Activated CD4-positive, alpha-beta T cell treated with anti-CD3 and anti-CD28 coated beads, Interleukin-2, amount 10 ng/mL, durations not matched to agents 24 days and 14 days (primary cell): ENCODE measurements around the gene NVL. TPM values are rescaled to one million over a fixed set of nuclear protein-coding genes. Genes with fewer than 3 reads are reported as not detected.
A peak's percentile ranks its signal among the peaks of the same experiment; 100 is the strongest.

Experiments
- DNase-seq: peaks from one replicate; pipeline ENCODE4 v3.0.0; 2022
- H3K27ac Mint-ChIP-seq: one replicate; pipeline ENCODE4 v1.8.0; 2022; ENCODE audit warnings: mild to moderate bottlenecking, mixed read lengths
- H3K27me3 Mint-ChIP-seq: one replicate; pipeline ENCODE4 v1.8.0; 2022; ENCODE audit warnings: mixed read lengths
- H3K36me3 Mint-ChIP-seq: one replicate; pipeline ENCODE4 v1.8.0; 2022; ENCODE audit warnings: low read depth, mild to moderate bottlenecking, mixed read lengths
- H3K4me1 Mint-ChIP-seq: one replicate; pipeline ENCODE4 v1.8.0; 2021; ENCODE audit warnings: mixed read lengths
- H3K4me3 Mint-ChIP-seq: one replicate; pipeline ENCODE4 v1.8.0; 2022; ENCODE audit warnings: mild to moderate bottlenecking, moderate library complexity, mixed read lengths
- H3K9me3 Mint-ChIP-seq: one replicate; pipeline ENCODE4 v1.8.0; 2021; ENCODE audit warnings: mixed read lengths
- intact Hi-C: fragments of 100-400 bp; cut with micrococcal nuclease; formaldehyde crosslinking; loops from one replicate; pipeline ENCODE4 v1.15.1; 2023
- total RNA-seq: library from RNA; stranded (reverse); gene quantifications from 2 replicates; pipeline ENCODE4 v1.2.3, GENCODE V29; 2022

Gene NVL
- total RNA-seq, 1 donor from 2014 or later, result 52.4 TPM

DNA sequence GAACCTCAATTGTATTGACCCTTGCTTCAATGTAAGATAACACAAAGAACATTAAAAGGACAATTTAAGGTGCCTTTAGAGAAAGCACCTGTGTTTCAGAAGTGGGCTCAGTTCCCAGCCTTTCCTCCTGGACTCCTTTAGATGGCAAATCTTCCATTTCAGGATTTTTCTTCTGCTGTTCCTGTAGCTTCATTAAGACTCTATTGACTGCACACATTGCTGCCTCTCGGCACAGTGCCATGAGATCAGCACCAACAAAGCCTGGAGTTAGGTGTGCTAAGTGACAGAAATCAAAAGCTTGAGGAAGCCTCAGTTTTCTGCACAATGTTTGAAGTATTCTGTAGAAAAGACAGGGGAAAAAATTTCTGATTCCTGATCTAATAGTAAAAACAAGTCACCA lies 40.6 kb downstream of the NVL start:
- Mint-ChIP-seq H3K4me3 (no peak overlapping the region), H3K27me3 (no peaks in the 10 kb centered on the region), H3K27ac (no peak overlapping the region), H3K9me3 (no peaks in the 10 kb centered on the region), H3K36me3 (peaks cover 44% of the 10 kb centered on the region), H3K4me1 (no peaks in the 10 kb centered on the region)
- intact Hi-C loops, result no loop called here
- no peak for DNase-seq

DNA sequence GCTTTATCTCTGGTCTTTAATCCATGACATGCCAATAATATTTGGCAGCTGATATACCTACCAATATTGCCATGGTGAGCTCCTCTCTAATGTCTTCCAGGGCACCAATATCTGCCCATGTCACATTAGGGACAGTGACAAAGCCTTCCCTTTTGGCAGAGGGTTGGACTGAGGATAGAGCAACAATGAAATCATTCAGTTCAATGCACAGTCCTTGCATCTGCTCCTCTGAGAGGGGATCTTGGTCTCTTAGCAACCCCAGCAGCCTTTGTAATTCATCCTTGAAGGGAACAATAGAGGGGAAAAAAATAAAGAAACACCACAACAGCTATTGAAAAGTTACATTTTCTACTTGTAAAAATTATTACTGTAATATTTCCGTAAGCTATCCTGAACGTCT lies 42.3 kb downstream of the NVL start:
- no peaks in the 10 kb centered on the region for H3K9me3 Mint-ChIP-seq
- H3K36me3 Mint-ChIP-seq, result peaks cover 36% of the 10 kb centered on the region
- intact Hi-C loops, result no loop called here
- no peaks in the 10 kb centered on the region for H3K4me1 Mint-ChIP-seq
- DNase-seq, result no peak
- H3K27ac Mint-ChIP-seq, result no peak overlapping the region
- H3K27me3 Mint-ChIP-seq, result no peaks in the 10 kb centered on the region
- H3K4me3 Mint-ChIP-seq, result no peak overlapping the region

DNA sequence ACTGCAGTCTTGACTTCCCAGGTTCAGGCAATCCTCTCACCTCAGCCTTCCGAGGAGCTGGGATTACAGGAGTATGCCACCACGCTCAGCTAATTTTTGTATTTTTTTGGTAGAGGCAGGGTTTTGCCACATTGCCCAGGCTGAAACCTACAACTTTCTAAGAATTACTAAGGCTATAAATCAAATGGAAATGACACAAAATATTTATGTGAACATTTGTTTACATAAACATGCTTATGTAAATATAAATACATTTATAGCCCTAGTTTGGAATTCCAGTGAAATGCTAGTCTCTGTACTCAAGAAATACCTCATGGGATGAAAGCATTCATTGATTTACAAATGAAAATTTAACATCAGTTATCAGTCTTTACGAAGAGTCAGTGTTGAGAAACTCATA lies 47.8 kb downstream of the NVL start:
- intact Hi-C loops, result no loop called here
- Mint-ChIP-seq H3K36me3 (peaks cover 28% of the 10 kb centered on the region), H3K27ac (no peak overlapping the region)

DNA sequence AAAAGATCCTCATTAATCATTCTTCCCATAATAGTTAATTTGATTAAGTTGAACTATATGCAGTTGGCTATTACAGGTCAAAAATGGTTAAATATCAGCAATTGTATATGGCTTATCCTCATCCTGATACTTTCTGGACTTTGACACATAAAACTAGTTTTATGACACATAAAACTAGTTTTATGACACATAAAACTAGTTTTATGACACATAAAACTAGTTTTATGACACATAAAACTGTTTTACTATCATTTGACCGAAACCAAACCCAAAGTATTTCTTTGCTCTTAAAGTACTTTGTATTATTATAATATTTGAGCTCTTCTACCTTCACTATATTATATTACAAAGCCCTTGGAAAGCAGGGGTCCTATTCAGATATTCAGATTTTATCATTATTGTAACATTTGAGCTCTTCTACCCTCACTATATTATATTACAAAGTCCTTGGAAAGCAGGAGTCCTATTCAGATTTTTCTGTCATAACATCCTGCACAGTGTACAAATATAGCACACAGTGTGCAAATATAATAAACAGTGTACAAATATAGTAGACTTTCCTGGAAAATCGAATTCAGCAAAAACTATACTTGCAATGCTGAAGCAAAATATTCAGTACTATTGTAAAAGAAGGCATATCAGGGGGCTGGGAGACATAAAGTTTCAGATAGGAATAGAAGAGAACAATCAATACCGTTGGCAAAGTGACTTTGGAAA lies 53.0 kb downstream of the NVL start:
- Mint-ChIP-seq H3K36me3 (peaks cover 38% of the 10 kb centered on the region), H3K27ac (no peak overlapping the region), H3K4me3 (no peak overlapping the region), H3K4me1 (peaks cover 7% of the 10 kb centered on the region), H3K9me3 (no peaks in the 10 kb centered on the region), H3K27me3 (no peaks in the 10 kb centered on the region)
- no peak for DNase-seq
- intact Hi-C loops, result no loop called here

More for the DNA sequence above, 47.8 kb downstream of the NVL start:
- no peak for DNase-seq
- Mint-ChIP-seq H3K27me3 (no peaks in the 10 kb centered on the region), H3K9me3 (no peaks in the 10 kb centered on the region), H3K4me1 (peaks cover 3% of the 10 kb centered on the region), H3K4me3 (no peak overlapping the region)

DNA sequence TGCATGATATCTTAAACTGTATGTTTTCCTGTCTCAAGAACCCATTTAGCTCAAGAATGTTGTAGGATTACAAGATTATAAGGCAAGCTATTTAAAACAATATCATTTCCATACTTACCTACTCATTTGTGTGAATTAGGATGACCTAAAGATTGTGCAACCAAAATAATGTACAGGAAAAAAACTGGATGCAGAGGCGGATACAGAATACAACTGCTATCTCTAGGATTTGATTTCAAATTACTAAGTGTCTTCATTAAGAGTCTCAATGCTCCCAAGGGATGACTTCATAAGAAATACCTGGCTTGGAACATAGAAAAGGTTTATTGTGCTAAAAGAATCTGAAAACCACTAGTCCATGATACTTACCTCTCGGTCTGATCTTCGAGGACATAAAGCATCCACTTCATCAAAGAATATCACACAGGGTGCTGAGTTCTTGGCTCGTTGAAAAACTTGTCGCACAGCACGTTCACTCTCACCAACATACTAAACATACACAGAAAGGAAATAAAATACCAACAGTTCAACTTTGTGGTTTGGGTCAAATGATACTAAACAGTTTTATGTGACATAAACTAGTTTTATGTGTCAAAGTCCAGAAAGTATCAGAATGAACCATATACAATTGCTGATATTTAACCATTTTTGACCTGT lies 54.9 kb downstream of the NVL start:
- H3K27ac Mint-ChIP-seq, result no peak overlapping the region
- DNase-seq, result no peak
- intact Hi-C loops, result no loop called here
- H3K27me3 Mint-ChIP-seq, result no peaks in the 10 kb centered on the region
- H3K4me1 Mint-ChIP-seq, result peaks cover 7% of the 10 kb centered on the region
- no peaks in the 10 kb centered on the region for H3K9me3 Mint-ChIP-seq
- peaks cover 34% of the 10 kb centered on the region for H3K36me3 Mint-ChIP-seq
- no peak overlapping the region for H3K4me3 Mint-ChIP-seq

DNA sequence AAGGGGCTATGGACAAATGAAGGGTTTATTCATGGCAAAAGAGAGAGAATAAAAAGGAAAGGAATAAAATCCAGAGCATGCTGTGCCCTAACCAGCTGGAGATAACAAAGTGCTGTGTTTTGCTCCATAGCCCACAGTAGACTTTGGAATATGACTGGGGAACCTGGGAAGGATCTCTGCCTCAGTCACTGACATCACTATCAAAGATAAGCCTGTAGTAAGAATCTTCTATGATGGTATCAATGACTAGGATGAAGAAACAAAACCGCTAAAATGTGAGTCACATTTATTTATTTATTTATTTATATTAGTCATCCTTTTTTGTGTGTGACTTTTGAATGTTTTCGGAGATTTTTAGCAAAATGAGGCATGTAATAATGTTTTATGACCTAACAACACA lies 56.3 kb downstream of the NVL start:
- no peak for DNase-seq
- H3K4me1 Mint-ChIP-seq, result peaks cover 7% of the 10 kb centered on the region

DNA sequence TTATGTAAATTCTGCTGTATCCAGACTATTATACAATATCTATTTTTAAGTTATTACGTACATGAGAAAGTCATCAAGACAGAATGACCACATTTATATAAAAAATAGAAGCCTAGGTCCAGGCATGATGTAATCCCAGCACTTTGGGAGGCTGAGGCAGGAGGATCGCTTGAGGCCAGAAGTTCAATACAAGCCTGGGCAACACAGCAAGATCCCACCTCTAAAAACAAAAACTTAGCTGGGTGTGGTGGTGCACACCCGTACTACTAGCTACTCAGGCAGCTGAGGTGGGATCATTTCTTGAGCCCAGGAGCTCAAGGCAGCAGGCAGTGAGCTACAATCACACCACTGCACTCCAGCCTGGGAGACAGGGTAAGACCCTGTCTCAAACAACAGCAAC lies 58.9 kb downstream of the NVL start:
- DNase-seq, result no peak
- no peaks in the 10 kb centered on the region for H3K9me3 Mint-ChIP-seq
- H3K27me3 Mint-ChIP-seq, result no peaks in the 10 kb centered on the region
- H3K4me1 Mint-ChIP-seq, result peaks cover 18% of the 10 kb centered on the region
- no peak overlapping the region for H3K4me3 Mint-ChIP-seq
- intact Hi-C loops, result no loop called here
- H3K36me3 Mint-ChIP-seq, result peaks cover 53% of the 10 kb centered on the region
- no peak overlapping the region for H3K27ac Mint-ChIP-seq

More for the DNA sequence above, 56.3 kb downstream of the NVL start:
- no peaks in the 10 kb centered on the region for H3K27me3 Mint-ChIP-seq
- no peak overlapping the region for H3K4me3 Mint-ChIP-seq
- H3K27ac Mint-ChIP-seq, result no peak overlapping the region
- intact Hi-C loops, result no loop called here
- H3K36me3 Mint-ChIP-seq, result peaks cover 47% of the 10 kb centered on the region
- no peaks in the 10 kb centered on the region for H3K9me3 Mint-ChIP-seq

DNA sequence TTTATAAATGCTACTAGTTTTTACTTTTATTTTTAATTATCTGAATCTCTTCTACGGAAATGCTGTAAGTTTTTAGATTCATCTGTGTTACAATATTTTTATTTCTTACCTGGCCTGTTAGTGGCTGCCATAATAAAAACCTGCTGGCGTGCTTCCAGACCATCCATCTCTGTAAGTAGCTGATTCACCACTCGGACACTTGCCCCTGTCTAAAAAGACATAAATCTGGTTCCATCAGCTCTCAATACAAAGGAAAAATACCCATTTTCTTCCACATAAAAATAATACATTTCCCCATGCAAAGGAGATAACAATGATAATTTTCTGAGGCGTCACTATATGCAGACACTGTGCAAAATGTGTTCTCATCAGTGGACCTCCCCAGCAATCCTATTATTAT lies 62.0 kb downstream of the NVL start:
- Mint-ChIP-seq H3K4me1 (peaks cover 28% of the 10 kb centered on the region), H3K36me3 (peaks cover 56% of the 10 kb centered on the region)

DNA sequence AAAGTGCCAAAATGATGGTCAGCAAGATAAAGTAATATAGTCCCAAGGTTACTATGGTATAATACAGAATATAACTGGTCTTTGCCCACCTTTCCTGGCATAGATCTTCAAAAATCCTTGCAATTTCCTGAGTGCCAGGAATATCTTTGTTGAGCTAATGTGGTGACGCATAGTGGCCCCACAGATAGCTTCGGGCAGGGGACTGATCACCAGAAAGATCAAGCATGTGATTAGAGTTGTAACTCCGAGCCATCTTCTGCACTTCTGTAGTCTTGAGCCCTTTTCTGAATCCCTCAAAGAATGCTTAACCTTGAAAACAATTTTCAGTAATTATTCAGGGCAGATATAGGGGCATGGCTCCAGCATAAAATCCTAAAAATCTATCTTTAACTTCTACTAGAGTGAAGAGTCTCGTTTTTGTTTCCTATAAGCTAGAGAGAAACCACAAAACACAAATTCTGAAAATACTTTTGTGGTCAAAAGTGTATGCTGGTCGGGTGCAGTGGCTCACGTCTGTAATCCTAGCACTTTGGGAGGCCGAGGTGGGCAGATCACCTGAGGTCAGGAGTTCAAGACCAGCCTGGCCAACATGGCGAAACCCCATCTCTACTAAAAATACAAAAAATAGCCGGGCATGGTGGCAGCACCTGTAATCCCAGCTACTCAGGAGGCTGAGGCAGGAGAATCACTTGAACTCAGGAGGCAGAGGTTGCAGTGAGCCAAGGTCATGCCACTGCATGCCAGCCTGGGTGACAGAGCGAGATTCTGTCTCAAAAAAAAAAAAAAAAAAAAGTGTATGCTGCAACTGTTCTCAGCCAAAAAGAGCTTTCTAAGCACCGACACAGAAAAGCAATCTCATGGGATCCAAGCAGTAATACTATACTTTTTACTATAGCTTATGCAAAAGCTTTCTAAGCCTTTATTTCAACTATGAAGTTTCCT lies 62.8 kb downstream of the NVL start:
- DNase-seq, result no peak
- Mint-ChIP-seq H3K36me3 (peaks cover 64% of the 10 kb centered on the region), H3K4me3 (no peak overlapping the region), H3K4me1 (peaks cover 35% of the 10 kb centered on the region), H3K27me3 (no peaks in the 10 kb centered on the region), H3K27ac (peak overlapping the region; percentile 29), H3K9me3 (no peaks in the 10 kb centered on the region)
- intact Hi-C loops, result loop anchor here (10.0 kb wide), 1 partner anchor 148 kb away; no protein-coding TSS in a partner anchor

More for the DNA sequence above, 62.0 kb downstream of the NVL start:
- intact Hi-C loops, result loop anchor here (10.0 kb wide), 1 partner anchor 147 kb away; no protein-coding TSS in a partner anchor
- H3K27me3 Mint-ChIP-seq, result no peaks in the 10 kb centered on the region
- DNase-seq, result no peak
- no peaks in the 10 kb centered on the region for H3K9me3 Mint-ChIP-seq
- no peak overlapping the region for H3K27ac Mint-ChIP-seq
- no peak overlapping the region for H3K4me3 Mint-ChIP-seq

DNA sequence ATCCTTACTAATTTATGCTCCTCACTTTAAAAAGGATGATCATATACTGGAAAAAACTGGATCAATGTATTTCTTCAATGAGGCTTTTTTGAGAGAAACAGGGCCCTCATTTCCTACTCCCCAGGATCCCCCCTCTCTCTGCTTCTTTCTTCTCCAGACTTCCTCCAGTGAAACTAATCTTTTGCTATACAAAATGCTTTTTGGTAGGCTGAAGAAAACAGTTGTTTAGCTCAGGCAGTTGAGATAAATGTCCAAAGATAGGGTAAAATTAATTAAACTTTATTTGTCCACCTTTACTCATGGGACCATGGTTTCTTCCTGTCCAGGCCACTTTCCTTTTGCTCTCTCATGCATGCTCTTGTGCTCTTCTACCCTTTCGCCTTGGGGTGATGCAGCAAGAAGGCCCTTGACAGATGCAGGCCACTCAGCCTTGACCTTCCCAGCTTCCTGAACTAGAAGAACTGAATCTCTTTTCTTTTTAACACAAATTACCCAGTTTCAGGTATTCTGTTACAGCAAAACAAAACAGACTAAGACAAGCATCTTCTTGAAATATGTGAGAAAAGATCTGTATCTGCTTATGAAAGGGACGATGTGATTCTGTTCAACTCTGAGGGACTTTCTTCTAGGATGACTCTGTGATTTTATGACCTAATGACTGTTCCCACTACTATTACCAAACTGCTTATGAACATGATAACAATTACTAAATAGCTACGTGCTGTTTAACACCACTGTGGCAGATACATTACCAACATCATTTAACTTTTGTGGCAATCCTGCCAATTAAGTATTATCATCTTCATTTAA lies 63.7 kb downstream of the NVL start:
- Mint-ChIP-seq H3K9me3 (no peaks in the 10 kb centered on the region), H3K27me3 (no peaks in the 10 kb centered on the region), H3K36me3 (peaks cover 66% of the 10 kb centered on the region), H3K27ac (peak overlapping the region; percentile 66), H3K4me1 (peaks cover 42% of the 10 kb centered on the region), H3K4me3 (no peak overlapping the region)
- DNase-seq, result no peak
- intact Hi-C loops, result loop anchor here (10.0 kb wide), 1 partner anchor 148 kb away; no protein-coding TSS in a partner anchor

DNA sequence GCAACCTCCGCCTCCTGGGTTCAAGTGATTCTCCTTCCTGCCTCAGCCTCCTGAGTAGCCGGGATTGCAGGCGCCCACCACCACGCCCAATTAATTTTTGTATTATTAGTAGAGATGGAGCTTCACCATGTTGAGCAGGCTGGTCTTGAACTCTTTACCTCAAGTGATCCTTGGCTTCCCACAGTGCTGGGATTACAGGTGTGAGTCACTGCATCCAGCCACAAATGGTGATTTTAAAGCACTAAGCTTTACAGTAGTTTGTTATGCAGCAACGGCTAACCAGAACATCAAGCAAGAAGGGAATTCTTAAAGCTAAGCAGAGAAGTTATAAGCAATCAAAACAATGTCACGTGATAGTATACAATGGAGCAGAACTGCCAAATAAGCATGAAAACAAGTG lies 65.7 kb downstream of the NVL start:
- no peak for DNase-seq
- Mint-ChIP-seq H3K36me3 (peaks cover 59% of the 10 kb centered on the region), H3K27ac (no peak overlapping the region), H3K9me3 (no peaks in the 10 kb centered on the region), H3K4me3 (no peak overlapping the region), H3K4me1 (peaks cover 47% of the 10 kb centered on the region), H3K27me3 (no peaks in the 10 kb centered on the region)
- intact Hi-C loops, result loop anchor here (10.0 kb wide), 1 partner anchor 150 kb away; no protein-coding TSS in a partner anchor

DNA sequence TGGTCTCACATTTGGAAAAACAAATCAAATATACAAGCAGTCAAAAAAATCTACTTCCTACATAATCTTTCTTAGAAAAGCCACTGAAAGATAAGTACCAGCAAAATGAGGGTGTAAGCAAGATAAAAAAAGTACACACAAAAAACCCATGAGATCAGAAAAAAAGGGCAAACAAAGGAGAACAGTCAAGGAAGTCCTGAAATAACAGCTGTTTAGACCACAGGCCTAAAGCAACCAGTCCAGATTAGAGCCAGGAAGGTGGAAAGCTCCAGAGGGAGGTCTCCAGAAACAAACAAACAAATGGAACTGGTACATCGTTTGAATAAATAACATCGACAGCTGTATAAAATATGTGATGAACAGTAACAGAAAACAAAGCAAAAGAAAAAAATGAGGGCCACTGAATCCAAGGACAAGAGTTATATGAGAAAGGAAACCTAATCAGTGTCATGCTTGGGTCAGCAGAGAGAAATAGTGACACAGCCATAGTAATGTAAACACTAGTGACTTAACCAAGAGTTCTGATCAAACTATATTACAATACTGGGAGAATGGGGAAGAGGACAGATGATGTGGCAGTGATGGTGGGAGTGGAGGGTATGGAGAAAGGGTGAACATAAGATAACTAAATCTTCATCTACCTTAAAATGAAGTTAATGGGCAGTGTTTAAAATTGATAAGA lies 67.5 kb downstream of the NVL start:
- DNase-seq, result no peak
- Mint-ChIP-seq H3K27ac (peak overlapping the region; percentile 81), H3K36me3 (peaks cover 52% of the 10 kb centered on the region), H3K4me1 (peaks cover 43% of the 10 kb centered on the region), H3K9me3 (no peaks in the 10 kb centered on the region), H3K27me3 (no peaks in the 10 kb centered on the region), H3K4me3 (peak overlapping the region; percentile 35)
- intact Hi-C loops, result loop anchor here (10.0 kb wide), 1 partner anchor 152 kb away; no protein-coding TSS in a partner anchor
